Activated CD4-positive, alpha-beta T cell treated with anti-CD3 and anti-CD28 coated beads, Interleukin-10, Interleukin-2, amounts not matched to agents 100 ng/mL and 50 ng/mL, durations not matched to agents 16 hours and 8 hours (primary cell): ENCODE measurements around the gene CHTF8.

Source experiments
- DNase-seq: peaks from one replicate; pipeline ENCODE4 v3.0.0-alpha.2; 2020

CHTF8 gene

GRCh38 chr16:69079697-69080096 lies 52.7 kb downstream of the CHTF8 start:
- no peak for DNase-seq

- no peak for DNase-seq
These were observed 54.3 kb downstream of the CHTF8 start for GRCh38 chr16:69078073-69078472.

GRCh38 chr16:69077251-69077650 lies 55.1 kb downstream of the CHTF8 start:
- no peak for DNase-seq

- DNase-seq, result no peak
These were observed 59.1 kb downstream of the CHTF8 start for GRCh38 chr16:69073181-69073702.

- DNase-seq, result no peak
These were observed 59.8 kb downstream of the CHTF8 start for GRCh38 chr16:69072640-69072974.

- DNase-seq, result no peak
These were observed 61.4 kb downstream of the CHTF8 start for GRCh38 chr16:69071036-69071435.

GRCh38 chr16:69069504-69069903 lies 62.9 kb downstream of the CHTF8 start:
- no peak for DNase-seq
